OCI-LY7 (cell line): ENCODE results near the gene PRKAB1. TPM values are rescaled to one million over a fixed set of nuclear protein-coding genes. Genes with fewer than 3 reads are reported as not detected.

Experiments
- BruUV-seq: library from RNA; stranded (reverse); fragments of 400-500 nt; replicated peaks from 2 replicates; lab custom pipeline; 2021; lab: Mats Ljungman, UMichigan
- CTCF ChIA-PET: fragments of 300-600 bp; sonication (Branson Sonifier 250); formaldehyde crosslinking; loops from one replicate; lab custom pipeline; 2022; ENCODE audit warnings: antibody characterized with exemption; ENCODE audit not compliant: unreplicated experiment; lab: Charles Lee
- POLR2A ChIA-PET: fragments of 300-600 bp; sonication (Branson Sonifier 250); formaldehyde crosslinking; loops from one replicate; lab custom pipeline; 2022; ENCODE audit warnings: antibody characterized with exemption; lab: Charles Lee
- DNase-seq: peaks from one replicate; pipeline ENCODE4 v3.0.0-alpha.2; 2015; ENCODE audit warnings: low spot score
- H2AFZ ChIP-seq: fragments of 200-600 bp; sonication (generic), shearing (Covaris generic); 2 replicates; pipeline ENCODE4 v1.6.1; 2014; ENCODE audit warnings: mild to moderate bottlenecking, antibody characterized with exemption, low read length, moderate library complexity
- H3K27ac ChIP-seq: fragments of 200-600 bp; sonication (generic); 2 replicates; pipeline ENCODE4 v1.5.1; 2014; ENCODE audit warnings: mixed run types, low read depth, mild to moderate bottlenecking, moderate library complexity, low read length, inconsistent platforms; ENCODE audit not compliant: poor library complexity, severe bottlenecking
- H3K36me3 ChIP-seq: fragments of 200-600 bp; sonication (generic); 2 replicates; pipeline ENCODE4 v1.6.1; 2014; ENCODE audit warnings: mild to moderate bottlenecking, antibody characterized with exemption, low read length, moderate library complexity, mixed read lengths; ENCODE audit not compliant: insufficient read depth
- H3K4me1 ChIP-seq: fragments of 200-600 bp; sonication (generic); 2 replicates; pipeline ENCODE4 v1.5.1; 2014; ENCODE audit warnings: mild to moderate bottlenecking, low read length; ENCODE audit not compliant: insufficient read depth, poor library complexity, severe bottlenecking
- H3K4me2 ChIP-seq: fragments of 200-600 bp; sonication (generic); 2 replicates; pipeline ENCODE4 v1.6.1; 2014; ENCODE audit warnings: mild to moderate bottlenecking, low read length
- H3K4me3 ChIP-seq: fragments of 200-600 bp; sonication (generic); 2 replicates; pipeline ENCODE4 v1.5.1; 2014; ENCODE audit warnings: mild to moderate bottlenecking, low read depth, low read length; ENCODE audit not compliant: poor library complexity, severe bottlenecking
- H3K79me2 ChIP-seq: fragments of 200-600 bp; sonication (generic); 2 replicates; pipeline ENCODE4 v1.6.1; 2016; ENCODE audit warnings: low read depth, mild to moderate bottlenecking, low read length, moderate library complexity, mixed read lengths; ENCODE audit not compliant: insufficient read depth
- H3K9me2 ChIP-seq: fragments of 200-600 bp; sonication (generic); 2 replicates; pipeline ENCODE4 v1.6.1; 2016; ENCODE audit warnings: mild to moderate bottlenecking, low read length, mixed read lengths; ENCODE audit not compliant: insufficient read depth
- H3K9me3 ChIP-seq: fragments of 200-600 bp; sonication (generic); 2 replicates; pipeline ENCODE4 v1.6.1; 2014; ENCODE audit warnings: mild to moderate bottlenecking, mixed run types, low read length, mixed read lengths
- H4K20me1 ChIP-seq: fragments of 200-600 bp; sonication (generic); 2 replicates; pipeline ENCODE4 v1.6.1; 2014; ENCODE audit warnings: mild to moderate bottlenecking, antibody characterized with exemption, low read length, moderate library complexity, mixed read lengths; ENCODE audit not compliant: insufficient read depth
- EZH2phosphoT487 ChIP-seq: fragments of 200-600 bp; sonication (generic); IDR thresholded peaks from 2 replicates; pipeline ENCODE4 v1.6.1; 2018; ENCODE audit warnings: low read depth, borderline replicate concordance, mild to moderate bottlenecking, mixed run types, antibody characterized with exemption, low read length, moderate library complexity, mixed read lengths
- intact Hi-C: fragments of 100-400 bp; cut with micrococcal nuclease; formaldehyde crosslinking; loops from one replicate; pipeline ENCODE4 v1.10.0; 2022; ENCODE audit not compliant: unreplicated experiment
- total RNA-seq, 2 experiments: library from RNA; depleted of rRNA in 1 of 2; stranded (reverse); fragments of >200 nt in 1 of 2; shearing (Covaris generic) in 1 of 2; gene quantifications; 2 replicates each; pipeline ENCODE4 v1.2.3, GENCODE V29; 2014 to 2022
- TF ChIP-seq, protein P1 (sequence below): fragments of 200-600 bp; sonication (generic); conservative IDR thresholded peaks from 2 replicates; pipeline ENCODE4 v1.5.1; 2014; ENCODE audit warnings: mild to moderate bottlenecking, antibody characterized with exemption, low read length, moderate library complexity, mixed read lengths

The PRKAB1 gene
- total RNA-seq, 2 experiments from 2014 or later = 32.4 to 45.1 TPM

DNA sequence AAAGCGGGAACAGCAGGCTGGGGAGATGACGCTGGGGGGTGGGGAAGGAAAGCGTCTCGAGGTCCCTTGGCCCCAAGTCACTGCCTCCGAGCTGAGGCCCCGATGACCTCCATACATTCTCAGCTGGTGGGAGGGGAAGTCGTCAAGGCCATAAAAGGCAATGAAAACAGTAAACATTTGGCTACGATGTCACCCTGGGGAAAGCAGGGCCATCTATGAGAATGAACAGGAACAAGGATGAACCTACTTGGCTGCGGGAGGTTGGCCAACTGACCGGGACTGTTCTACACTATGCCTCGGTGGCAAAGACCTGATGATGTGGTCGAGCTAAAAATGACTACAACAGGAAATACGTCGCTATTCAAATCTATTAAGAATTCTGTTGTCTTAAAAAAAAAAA lies 19.5 kb downstream of the PRKAB1 start:
- H3K27ac ChIP-seq = no peak overlapping the region
- H3K9me3 ChIP-seq = no peaks in the 10 kb centered on the region
- H4K20me1 ChIP-seq = no peaks in the 10 kb centered on the region
- no peaks in the 10 kb centered on the region for H3K9me2 ChIP-seq
- no peak overlapping the region for H3K4me2 ChIP-seq
- ChIA-PET POLR2A (no interaction called here), CTCF (no interaction called here)
- TSS peak; percentile 54 for BruUV-seq
- H2AFZ ChIP-seq = no peak overlapping the region
- intact Hi-C loops = no loop called here
- H3K79me2 ChIP-seq = no peaks in the 10 kb centered on the region
- no peak for DNase-seq
- peaks cover 8% of the 10 kb centered on the region for H3K4me1 ChIP-seq
- no peak for TF ChIP-seq EZH2phosphoT487
- TF ChIP-seq, protein P1, sequence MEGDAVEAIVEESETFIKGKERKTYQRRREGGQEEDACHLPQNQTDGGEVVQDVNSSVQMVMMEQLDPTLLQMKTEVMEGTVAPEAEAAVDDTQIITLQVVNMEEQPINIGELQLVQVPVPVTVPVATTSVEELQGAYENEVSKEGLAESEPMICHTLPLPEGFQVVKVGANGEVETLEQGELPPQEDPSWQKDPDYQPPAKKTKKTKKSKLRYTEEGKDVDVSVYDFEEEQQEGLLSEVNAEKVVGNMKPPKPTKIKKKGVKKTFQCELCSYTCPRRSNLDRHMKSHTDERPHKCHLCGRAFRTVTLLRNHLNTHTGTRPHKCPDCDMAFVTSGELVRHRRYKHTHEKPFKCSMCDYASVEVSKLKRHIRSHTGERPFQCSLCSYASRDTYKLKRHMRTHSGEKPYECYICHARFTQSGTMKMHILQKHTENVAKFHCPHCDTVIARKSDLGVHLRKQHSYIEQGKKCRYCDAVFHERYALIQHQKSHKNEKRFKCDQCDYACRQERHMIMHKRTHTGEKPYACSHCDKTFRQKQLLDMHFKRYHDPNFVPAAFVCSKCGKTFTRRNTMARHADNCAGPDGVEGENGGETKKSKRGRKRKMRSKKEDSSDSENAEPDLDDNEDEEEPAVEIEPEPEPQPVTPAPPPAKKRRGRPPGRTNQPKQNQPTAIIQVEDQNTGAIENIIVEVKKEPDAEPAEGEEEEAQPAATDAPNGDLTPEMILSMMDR = no peak
- no peak overlapping the region for H3K4me3 ChIP-seq
- peaks cover 70% of the 10 kb centered on the region for H3K36me3 ChIP-seq

DNA sequence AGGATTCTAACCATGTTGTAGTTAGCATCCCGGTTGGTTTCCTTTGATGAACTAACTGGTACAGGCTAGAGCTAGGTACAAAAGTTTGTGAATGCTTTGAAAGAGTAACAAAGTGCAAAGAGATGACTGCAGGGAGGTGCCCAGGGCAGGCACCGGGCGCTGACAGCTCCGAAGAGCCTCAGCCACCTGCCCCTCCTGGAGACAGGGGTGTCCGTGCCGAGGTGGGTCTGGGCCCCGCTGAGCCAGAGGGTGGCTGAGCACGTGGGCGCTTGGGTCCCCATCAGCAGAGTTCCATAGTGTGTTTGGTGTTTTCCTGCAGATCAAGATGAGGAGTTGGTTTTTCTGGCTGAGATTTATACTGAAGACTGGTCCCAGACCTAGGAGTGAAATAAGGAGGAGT lies 19.9 kb downstream of the PRKAB1 start:
- no peaks in the 10 kb centered on the region for H3K9me2 ChIP-seq
- DNase-seq = no peak
- H3K79me2 ChIP-seq = no peaks in the 10 kb centered on the region
- H3K36me3 ChIP-seq = peaks cover 70% of the 10 kb centered on the region
- H3K4me1 ChIP-seq = peaks cover 3% of the 10 kb centered on the region
- H3K4me2 ChIP-seq = no peak overlapping the region
- no peak overlapping the region for H3K27ac ChIP-seq
- no peaks in the 10 kb centered on the region for H3K9me3 ChIP-seq
- intact Hi-C loops = no loop called here
- BruUV-seq = no TSS peak
- TF ChIP-seq EZH2phosphoT487 = no peak
- TF ChIP-seq, protein P1 = no peak
- H3K4me3 ChIP-seq = no peak overlapping the region
- H2AFZ ChIP-seq = no peak overlapping the region
- H4K20me1 ChIP-seq = no peaks in the 10 kb centered on the region
- ChIA-PET POLR2A (no interaction called here), CTCF (no interaction called here)

DNA sequence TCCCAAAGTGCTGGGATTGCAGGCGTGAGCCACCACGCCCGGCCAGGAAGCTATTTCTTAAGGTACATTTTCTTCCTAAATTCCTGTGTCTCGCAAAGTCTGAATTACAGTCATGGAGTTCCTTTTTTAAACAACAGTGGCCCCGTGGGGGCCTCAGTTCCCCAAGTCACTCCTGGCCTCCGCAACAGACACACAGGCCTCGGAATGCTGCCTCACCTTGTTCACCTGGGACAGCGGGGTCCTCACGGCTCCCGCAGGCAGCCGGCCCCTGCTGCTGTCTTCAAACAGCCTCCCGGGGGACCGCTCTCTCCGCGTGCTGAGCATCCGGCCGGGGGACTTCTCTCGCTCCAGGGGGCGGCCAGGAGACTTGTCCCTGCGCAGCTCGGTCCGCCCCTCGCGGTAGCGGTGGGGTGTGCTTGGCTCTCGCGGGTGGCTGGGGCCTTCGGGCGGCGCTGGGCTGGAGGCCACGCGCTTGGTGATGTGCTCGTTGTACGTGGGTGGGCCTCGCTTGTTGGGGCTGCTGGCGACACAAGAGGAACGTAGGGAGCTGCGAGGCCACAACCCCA lies 22.1 kb downstream of the PRKAB1 start:
- no peaks in the 10 kb centered on the region for H3K4me1 ChIP-seq
- H3K27ac ChIP-seq = no peak overlapping the region
- intact Hi-C loops = no loop called here
- TF ChIP-seq EZH2phosphoT487 = no peak
- TF ChIP-seq, protein P1 = no peak
- no peaks in the 10 kb centered on the region for H4K20me1 ChIP-seq
- H3K9me3 ChIP-seq = no peaks in the 10 kb centered on the region
- no peak overlapping the region for H3K4me2 ChIP-seq
- no peaks in the 10 kb centered on the region for H3K9me2 ChIP-seq
- no peak overlapping the region for H2AFZ ChIP-seq
- POLR2A ChIA-PET = no interaction called here
- H3K36me3 ChIP-seq = peaks cover 53% of the 10 kb centered on the region
- no peak for DNase-seq
- no peak overlapping the region for H3K4me3 ChIP-seq
- H3K79me2 ChIP-seq = no peaks in the 10 kb centered on the region
- CTCF ChIA-PET = no interaction called here
- no TSS peak for BruUV-seq
